NCI-H2227 treated with DMSO at 0.1 percent for 48 hours (cell line): ENCODE data around the gene TAF5L.

Experiments
- DNase-seq: peaks from one replicate; lab custom pipeline; 2025; lab: John Stamatoyannopoulos, UW

TAF5L gene

GRCh38 chr1:229625915-229626831 lies at the start of gene TAF5L, which contains the start of gene URB2:
TSS of gene TAF5L (minus strand) at chr1:229626122. CDS start at chr1:229614482, 11,640 bp downstream.
TSS of gene URB2 (plus strand) at chr1:229626247. CDS start at chr1:229627634, 1,387 bp downstream.
- DNase-seq: peak; percentile 81

GRCh38 chr1:229675396-229675795 lies 49.5 kb upstream of the TAF5L start:
- no peak for DNase-seq

- no peak for DNase-seq
Measured at GRCh38 chr1:229674042-229674441, 48.1 kb upstream of the TAF5L start.

GRCh38 chr1:229672246-229672645 lies 46.3 kb upstream of the TAF5L start:
- DNase-seq: no peak

- no peak for DNase-seq
Measured at GRCh38 chr1:229671310-229671709, 45.4 kb upstream of the TAF5L start.

- no peak for DNase-seq
Measured at GRCh38 chr1:229669333-229669732, 43.4 kb upstream of the TAF5L start.

GRCh38 chr1:229666585-229666984 lies 40.7 kb upstream of the TAF5L start:
- DNase-seq: no peak

- DNase-seq: no peak
Measured at GRCh38 chr1:229665912-229666558, 40.1 kb upstream of the TAF5L start.

GRCh38 chr1:229664133-229664689 lies 38.3 kb upstream of the TAF5L start:
- DNase-seq: no peak

GRCh38 chr1:229661897-229662296 lies 36.0 kb upstream of the TAF5L start:
- DNase-seq: no peak

- peak; percentile 40 for DNase-seq
Measured at GRCh38 chr1:229661022-229661877, 35.3 kb upstream of the TAF5L start.

- no peak for DNase-seq
Measured at GRCh38 chr1:229657993-229658755, 32.3 kb upstream of the TAF5L start.

- no peak for DNase-seq
Measured at GRCh38 chr1:229655781-229656180, 29.9 kb upstream of the TAF5L start.

- no peak for DNase-seq
Measured at GRCh38 chr1:229653420-229653819, 27.5 kb upstream of the TAF5L start.

GRCh38 chr1:229651546-229651945 lies 25.6 kb upstream of the TAF5L start:
- DNase-seq: no peak

GRCh38 chr1:229650045-229650444 lies 24.1 kb upstream of the TAF5L start:
- no peak for DNase-seq

- DNase-seq: no peak
Measured at GRCh38 chr1:229648406-229648805, 22.5 kb upstream of the TAF5L start.

GRCh38 chr1:229645324-229645993 lies 19.5 kb upstream of the TAF5L start:
- no peak for DNase-seq

GRCh38 chr1:229643996-229644745 lies 18.2 kb upstream of the TAF5L start:
- no peak for DNase-seq

GRCh38 chr1:229642970-229643369 lies 17.0 kb upstream of the TAF5L start:
- DNase-seq: no peak
